Panc1 (cell line): ENCODE data around the gene MRGPRD. TPM values are rescaled to one million over a fixed set of nuclear protein-coding genes. Genes with fewer than 3 reads are reported as not detected.
A peak's percentile ranks its signal among the peaks of the same experiment; 100 is the strongest.
"Not testable (repeated sequence)": the region's sequence is repeated elsewhere in the genome, so short reads cannot be mapped to it uniquely, and the experiment has no call there.

Experiments used
- ATAC-seq: fragments of 200-7000 bp; cut with Tn5 transposase; 2 replicates; pipeline ENCODE4 v1.9.1; 2020; ENCODE audit warnings: mild to moderate bottlenecking, moderate library complexity
- BruUV-seq: library from RNA; stranded (reverse); fragments of 400-500 nt; replicated peaks from 2 replicates; lab custom pipeline; 2021; lab: Mats Ljungman, UMichigan
- CTCF ChIA-PET: fragments of 300-600 bp; sonication (Branson Sonifier 250); formaldehyde crosslinking; loops from one replicate; lab custom pipeline; 2022; ENCODE audit warnings: antibody characterized with exemption; lab: Charles Lee
- POLR2A ChIA-PET: fragments of 300-600 bp; sonication (Branson Sonifier 250); formaldehyde crosslinking; loops from one replicate; lab custom pipeline; 2022; ENCODE audit warnings: antibody characterized with exemption; lab: Charles Lee
- DNase-seq: peaks from one replicate; pipeline ENCODE4 v3.0.0-alpha.2; 2010; ENCODE audit warnings: low read depth, low spot score
- H3K27ac ChIP-seq: 2 replicates; pipeline ENCODE4 v1.5.1; 2011; ENCODE audit warnings: mild to moderate bottlenecking, low read length, inconsistent platforms
- H3K27me3 ChIP-seq: fragments of 200-500 bp; sonication (Bioruptor generic); 2 replicates; pipeline ENCODE4 v1.6.0; 2014; ENCODE audit warnings: low read length, inconsistent platforms; ENCODE audit not compliant: control insufficient read depth, insufficient read depth
- H3K36me3 ChIP-seq: fragments of 200-500 bp; sonication (Bioruptor generic); 2 replicates; pipeline ENCODE4 v1.5.1; 2014; ENCODE audit warnings: inconsistent platforms, mild to moderate bottlenecking, low read length, moderate library complexity; ENCODE audit not compliant: control insufficient read depth, insufficient read depth
- H3K4me1 ChIP-seq: 2 replicates; pipeline ENCODE4 v1.5.1; 2011; ENCODE audit warnings: inconsistent platforms, mild to moderate bottlenecking, low read length, moderate library complexity; ENCODE audit not compliant: control insufficient read depth, insufficient read depth
- H3K4me3 ChIP-seq, 2 experiments: 2 replicates each; pipeline ENCODE4 v1.5.1; 2011 to 2012; ENCODE audit warnings: low read depth in 2 of 2, low read length in 2 of 2, mild to moderate bottlenecking in 2 of 2, inconsistent platforms in 1 of 2, moderate library complexity in 1 of 2
- H3K9me3 ChIP-seq: fragments of 200-500 bp; sonication (Bioruptor generic); 2 replicates; pipeline ENCODE4 v1.5.1; 2014; ENCODE audit warnings: low read depth, mild to moderate bottlenecking, inconsistent platforms, low read length, moderate library complexity; ENCODE audit not compliant: control insufficient read depth, insufficient read depth
- POLR2AphosphoS5 ChIP-seq: IDR thresholded peaks from 2 replicates; pipeline ENCODE4 v1.6.1; 2012; ENCODE audit warnings: mild to moderate bottlenecking, low read depth, low read length, moderate library complexity
- SIN3A ChIP-seq: IDR thresholded peaks from 2 replicates; pipeline ENCODE4 v1.6.1; 2012; ENCODE audit warnings: low read depth, mild to moderate bottlenecking, low read length, moderate library complexity, borderline replicate concordance; ENCODE audit not compliant: insufficient read depth
- TCF7L2 ChIP-seq: IDR thresholded peaks from 2 replicates; pipeline ENCODE4 v1.6.1; 2011; ENCODE audit warnings: mild to moderate bottlenecking, low read depth, low read length, inconsistent platforms
- in situ Hi-C: cut with HindIII; loops from 2 replicates; pipeline ENCODE4 v1.10.0; 2016; ENCODE audit warnings: low sequenced_read_pairs, low pct_unique_long_range_greater_than_20kb
- intact Hi-C: fragments of 100-400 bp; cut with micrococcal nuclease; formaldehyde crosslinking; loops from one replicate; pipeline ENCODE4 v1.10.0; 2022; ENCODE audit not compliant: unreplicated experiment
- total RNA-seq: library from RNA; stranded (reverse); gene quantifications from one replicate; pipeline ENCODE4 v1.2.1, GENCODE V29; 2021; ENCODE audit not compliant: unreplicated experiment
- TF ChIP-seq, protein P1 (sequence below), 2 experiments: IDR thresholded peaks; 2 replicates each; pipeline ENCODE4 v1.6.1; 2011 to 2012; ENCODE audit warnings: low read depth in 2 of 2, control low read depth in 1 of 2, low read length in 1 of 2, mild to moderate bottlenecking in 1 of 2, moderate library complexity in 1 of 2; ENCODE audit not compliant: insufficient read depth in 1 of 2
- TF ChIP-seq, protein P2 (sequence below): fragments of 450-650 bp; IDR thresholded peaks from 2 replicates; pipeline ENCODE4 v1.5.1; 2017; ENCODE audit warnings: mild to moderate bottlenecking

The MRGPRD gene
- total RNA-seq, 1 experiment from 2014 or later: not detected

- H3K36me3 ChIP-seq: no peaks in the 10 kb centered on the region
- H3K27ac ChIP-seq: no peak overlapping the region
- no peak for TF ChIP-seq POLR2AphosphoS5
- no peak for TF ChIP-seq TCF7L2
- TF ChIP-seq, protein P1, sequence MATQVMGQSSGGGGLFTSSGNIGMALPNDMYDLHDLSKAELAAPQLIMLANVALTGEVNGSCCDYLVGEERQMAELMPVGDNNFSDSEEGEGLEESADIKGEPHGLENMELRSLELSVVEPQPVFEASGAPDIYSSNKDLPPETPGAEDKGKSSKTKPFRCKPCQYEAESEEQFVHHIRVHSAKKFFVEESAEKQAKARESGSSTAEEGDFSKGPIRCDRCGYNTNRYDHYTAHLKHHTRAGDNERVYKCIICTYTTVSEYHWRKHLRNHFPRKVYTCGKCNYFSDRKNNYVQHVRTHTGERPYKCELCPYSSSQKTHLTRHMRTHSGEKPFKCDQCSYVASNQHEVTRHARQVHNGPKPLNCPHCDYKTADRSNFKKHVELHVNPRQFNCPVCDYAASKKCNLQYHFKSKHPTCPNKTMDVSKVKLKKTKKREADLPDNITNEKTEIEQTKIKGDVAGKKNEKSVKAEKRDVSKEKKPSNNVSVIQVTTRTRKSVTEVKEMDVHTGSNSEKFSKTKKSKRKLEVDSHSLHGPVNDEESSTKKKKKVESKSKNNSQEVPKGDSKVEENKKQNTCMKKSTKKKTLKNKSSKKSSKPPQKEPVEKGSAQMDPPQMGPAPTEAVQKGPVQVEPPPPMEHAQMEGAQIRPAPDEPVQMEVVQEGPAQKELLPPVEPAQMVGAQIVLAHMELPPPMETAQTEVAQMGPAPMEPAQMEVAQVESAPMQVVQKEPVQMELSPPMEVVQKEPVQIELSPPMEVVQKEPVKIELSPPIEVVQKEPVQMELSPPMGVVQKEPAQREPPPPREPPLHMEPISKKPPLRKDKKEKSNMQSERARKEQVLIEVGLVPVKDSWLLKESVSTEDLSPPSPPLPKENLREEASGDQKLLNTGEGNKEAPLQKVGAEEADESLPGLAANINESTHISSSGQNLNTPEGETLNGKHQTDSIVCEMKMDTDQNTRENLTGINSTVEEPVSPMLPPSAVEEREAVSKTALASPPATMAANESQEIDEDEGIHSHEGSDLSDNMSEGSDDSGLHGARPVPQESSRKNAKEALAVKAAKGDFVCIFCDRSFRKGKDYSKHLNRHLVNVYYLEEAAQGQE (IDR thresholded peaks at IDR 0.05; ENCODE audit: insufficient read depth in 1 of 2, low read depth in 2 of 2, low read length in 1 of 2): no peak
- TF ChIP-seq, protein P2, sequence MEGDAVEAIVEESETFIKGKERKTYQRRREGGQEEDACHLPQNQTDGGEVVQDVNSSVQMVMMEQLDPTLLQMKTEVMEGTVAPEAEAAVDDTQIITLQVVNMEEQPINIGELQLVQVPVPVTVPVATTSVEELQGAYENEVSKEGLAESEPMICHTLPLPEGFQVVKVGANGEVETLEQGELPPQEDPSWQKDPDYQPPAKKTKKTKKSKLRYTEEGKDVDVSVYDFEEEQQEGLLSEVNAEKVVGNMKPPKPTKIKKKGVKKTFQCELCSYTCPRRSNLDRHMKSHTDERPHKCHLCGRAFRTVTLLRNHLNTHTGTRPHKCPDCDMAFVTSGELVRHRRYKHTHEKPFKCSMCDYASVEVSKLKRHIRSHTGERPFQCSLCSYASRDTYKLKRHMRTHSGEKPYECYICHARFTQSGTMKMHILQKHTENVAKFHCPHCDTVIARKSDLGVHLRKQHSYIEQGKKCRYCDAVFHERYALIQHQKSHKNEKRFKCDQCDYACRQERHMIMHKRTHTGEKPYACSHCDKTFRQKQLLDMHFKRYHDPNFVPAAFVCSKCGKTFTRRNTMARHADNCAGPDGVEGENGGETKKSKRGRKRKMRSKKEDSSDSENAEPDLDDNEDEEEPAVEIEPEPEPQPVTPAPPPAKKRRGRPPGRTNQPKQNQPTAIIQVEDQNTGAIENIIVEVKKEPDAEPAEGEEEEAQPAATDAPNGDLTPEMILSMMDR: no peak
- TF ChIP-seq SIN3A: no peak
- no peaks in the 10 kb centered on the region for H3K4me1 ChIP-seq
- H3K4me3 ChIP-seq: no peak overlapping the region
- CTCF ChIA-PET: no interaction called here
- DNase-seq (no peak), ATAC-seq (no peak)
- no peaks in the 10 kb centered on the region; the same call in 1 of the 2 replicates for H3K27me3 ChIP-seq
- intact Hi-C loops: no loop called here
- in situ Hi-C loops: no loop called here
- BruUV-seq: no TSS peak
- POLR2A ChIA-PET: no interaction called here
- no peaks in the 10 kb centered on the region for H3K9me3 ChIP-seq
These were observed 4.7 kb downstream of the MRGPRD start for GRCh38 chr11:68976095-68976494.

GRCh38 chr11:68974421-68975194, 6.2 kb downstream of the MRGPRD start:
- BruUV-seq: no TSS peak
- intact Hi-C loops: no loop called here
- H3K4me3 ChIP-seq: no peak overlapping the region

DNA sequence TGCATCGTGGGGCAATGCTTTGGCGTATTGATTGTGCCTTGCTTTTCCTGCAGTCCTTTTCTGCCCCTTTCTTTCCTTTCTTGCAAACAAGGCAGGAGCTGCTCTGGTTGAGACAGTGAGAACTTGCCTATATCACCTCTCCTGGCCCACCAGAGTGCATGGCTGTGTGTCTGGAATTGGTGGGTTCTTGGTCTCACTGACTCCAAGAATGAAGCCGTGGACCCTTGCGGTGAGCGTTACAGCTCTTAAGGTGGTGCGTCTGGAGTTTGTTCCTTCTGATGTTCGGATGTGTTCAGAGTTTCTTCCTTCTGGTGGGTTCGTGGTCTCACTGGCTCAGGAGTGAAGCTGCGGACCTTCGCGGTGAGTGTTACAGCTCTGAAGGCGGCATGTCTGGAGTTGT, 7.1 kb downstream of the MRGPRD start:
- H3K9me3 ChIP-seq, H3K27me3 ChIP-seq, DNase-seq, H3K36me3 ChIP-seq, ATAC-seq, in situ Hi-C loops, CTCF ChIA-PET, intact Hi-C loops, BruUV-seq, H3K27ac ChIP-seq, H3K4me3 ChIP-seq, POLR2A ChIA-PET, H3K4me1 ChIP-seq: not testable (repeated sequence)

More at GRCh38 chr11:68974421-68975194, 6.2 kb downstream of the MRGPRD start:
- ATAC-seq (peak; percentile 88), DNase-seq (no peak)
- Histone ChIP-seq H3K27me3 (peaks cover 6% of the 10 kb centered on the region; the same call in 1 of the 2 replicates), H3K4me1 (no peaks in the 10 kb centered on the region), H3K9me3 (no peaks in the 10 kb centered on the region), H3K36me3 (no peaks in the 10 kb centered on the region), H3K27ac (no peak overlapping the region)
- TF ChIP-seq, protein P1 (IDR thresholded peaks at IDR 0.05; ENCODE audit: insufficient read depth in 1 of 2, low read depth in 2 of 2, low read length in 1 of 2): no peak
- no peak for TF ChIP-seq TCF7L2
- no peak for TF ChIP-seq SIN3A
- TF ChIP-seq, protein P2: no peak
- no peak for TF ChIP-seq POLR2AphosphoS5
- in situ Hi-C loops: no loop called here
- ChIA-PET POLR2A (no interaction called here), CTCF (no interaction called here)
